ENCODE measurements around the gene PRKCQ.

The PRKCQ gene

DNA sequence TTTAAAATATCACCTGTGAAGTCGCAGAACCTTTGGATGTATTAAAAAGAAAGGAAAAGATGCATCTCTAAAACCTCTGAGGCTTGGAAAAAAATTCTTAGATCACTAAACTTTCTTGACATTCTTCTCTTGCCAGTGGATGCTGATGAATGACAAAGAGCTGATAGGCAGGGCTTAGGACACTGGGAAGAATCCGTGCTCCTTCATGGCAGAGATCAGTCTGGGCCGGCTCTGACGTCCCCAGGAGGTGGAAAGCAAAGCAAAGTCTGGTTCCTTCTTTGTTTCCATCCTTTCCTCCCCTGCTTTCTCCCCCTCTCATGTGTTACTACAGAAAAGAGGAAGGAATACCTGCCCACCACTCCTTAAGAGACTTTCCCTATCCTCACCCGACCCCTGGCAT, 161.9 kb downstream of the PRKCQ start:
- Histone ChIP-seq H4K20me1 (ENCODE audit: low read depth, low read length) (no peaks in the 10 kb centered on the region), H3K36me3 (ENCODE audit: low read length) (no peaks in the 10 kb centered on the region), H3K9ac (ENCODE audit: low read length) (no peak overlapping the region), H3K9me2 (replicated peaks; ENCODE audit: insufficient read depth, low read length) (no peaks in the 10 kb centered on the region), H3K27ac (ENCODE audit: low read depth, low read length) (no peak overlapping the region), H3K9me3 (ENCODE audit: insufficient read depth, low read length) (no peaks in the 10 kb centered on the region), H3K4me2 (ENCODE audit: low read depth, low read length, poor library complexity, severe bottlenecking) (no peak overlapping the region), H2AFZ (ENCODE audit: low read depth, low read length, severe bottlenecking) (no peak overlapping the region), H3F3A (ENCODE audit: insufficient read depth) (no peaks in the 10 kb centered on the region), H3K4me3 (ENCODE audit: insufficient read depth, low read length, poor library complexity, severe bottlenecking) (no peak overlapping the region), H3K27me3 (ENCODE audit: low read length) (no peaks in the 10 kb centered on the region; the same call in 1 of the 2 replicates), H3K79me2 (ENCODE audit: insufficient read depth, low read length) (no peaks in the 10 kb centered on the region)
- TF ChIP-seq EZH2phosphoT487 (conservative IDR thresholded peaks at IDR 0.05; ENCODE audit: low read length) = no peak
- no peak for TF ChIP-seq CTCF (IDR thresholded peaks at IDR 0.05; ENCODE audit: insufficient read depth, low read length, poor library complexity, severe bottlenecking)

DNA sequence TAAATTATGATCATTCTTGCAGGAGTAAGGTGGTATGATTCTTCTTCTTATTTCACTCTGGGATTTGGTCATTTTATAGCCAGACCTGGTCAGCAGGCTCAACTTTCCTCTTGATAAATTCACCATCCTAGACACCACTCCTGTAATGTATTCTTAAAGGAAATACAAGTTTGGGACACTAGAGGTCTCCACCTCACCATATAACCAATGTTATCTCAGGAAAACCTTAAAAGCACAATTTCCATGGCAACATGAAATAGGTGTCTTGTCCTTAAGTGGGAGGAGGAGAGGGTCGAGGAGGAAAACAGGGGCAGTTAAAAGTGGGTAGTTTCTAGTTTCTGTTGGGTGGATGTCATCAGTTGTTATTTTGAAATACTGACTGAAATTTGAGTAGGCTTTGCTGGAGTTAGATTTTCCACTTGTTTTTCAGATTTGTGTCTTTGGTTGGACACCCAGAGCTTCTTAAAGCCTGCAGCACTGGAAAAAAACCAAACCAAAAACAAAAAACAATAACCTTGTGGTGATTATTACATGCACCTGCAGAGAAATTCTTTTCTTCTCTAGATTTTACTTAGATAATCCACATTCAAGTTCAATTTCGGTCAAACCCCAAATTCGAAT, 163.1 kb downstream of the PRKCQ start:
- H3K4me3 ChIP-seq (ENCODE audit: insufficient read depth, low read length, poor library complexity, severe bottlenecking) = no peak overlapping the region
- H3F3A ChIP-seq (ENCODE audit: insufficient read depth) = no peaks in the 10 kb centered on the region
- no peak overlapping the region for H3K27ac ChIP-seq (ENCODE audit: low read depth, low read length)
- no peak overlapping the region for H2AFZ ChIP-seq (ENCODE audit: low read depth, low read length, severe bottlenecking)
- H3K9me2 ChIP-seq (replicated peaks; ENCODE audit: insufficient read depth, low read length) = no peaks in the 10 kb centered on the region
- no peaks in the 10 kb centered on the region for H3K9me3 ChIP-seq (ENCODE audit: insufficient read depth, low read length)
- no peak overlapping the region for H3K9ac ChIP-seq (ENCODE audit: low read length)
- no peaks in the 10 kb centered on the region for H3K27me3 ChIP-seq (ENCODE audit: low read length)
- H3K36me3 ChIP-seq (ENCODE audit: low read length) = no peaks in the 10 kb centered on the region
- H3K4me2 ChIP-seq (ENCODE audit: low read depth, low read length, poor library complexity, severe bottlenecking) = no peak overlapping the region
- TF ChIP-seq EZH2phosphoT487 (conservative IDR thresholded peaks at IDR 0.05; ENCODE audit: low read length) = no peak
- peak; percentile 55 for TF ChIP-seq CTCF (IDR thresholded peaks at IDR 0.05; ENCODE audit: insufficient read depth, low read length, poor library complexity, severe bottlenecking)
- H3K79me2 ChIP-seq (ENCODE audit: insufficient read depth, low read length) = no peaks in the 10 kb centered on the region
- H4K20me1 ChIP-seq (ENCODE audit: low read depth, low read length) = no peaks in the 10 kb centered on the region

GRCh38 chr10:6411436-6411835, 168.6 kb downstream of the PRKCQ start:
- Histone ChIP-seq H2AFZ (ENCODE audit: low read depth, low read length, severe bottlenecking) (no peak overlapping the region), H3K4me3 (ENCODE audit: insufficient read depth, low read length, poor library complexity, severe bottlenecking) (no peak overlapping the region), H3F3A (ENCODE audit: insufficient read depth) (no peaks in the 10 kb centered on the region), H3K4me2 (ENCODE audit: low read depth, low read length, poor library complexity, severe bottlenecking) (no peak overlapping the region), H3K9me2 (replicated peaks; ENCODE audit: insufficient read depth, low read length) (no peaks in the 10 kb centered on the region), H3K27ac (ENCODE audit: low read depth, low read length) (no peak overlapping the region), H3K9me3 (ENCODE audit: insufficient read depth, low read length) (no peaks in the 10 kb centered on the region), H3K9ac (ENCODE audit: low read length) (no peak overlapping the region), H4K20me1 (ENCODE audit: low read depth, low read length) (no peaks in the 10 kb centered on the region), H3K36me3 (ENCODE audit: low read length) (no peaks in the 10 kb centered on the region), H3K27me3 (ENCODE audit: low read length) (no peaks in the 10 kb centered on the region), H3K79me2 (ENCODE audit: insufficient read depth, low read length) (no peaks in the 10 kb centered on the region)
- TF ChIP-seq CTCF (IDR thresholded peaks at IDR 0.05; ENCODE audit: insufficient read depth, low read length, poor library complexity, severe bottlenecking) (no peak), EZH2phosphoT487 (conservative IDR thresholded peaks at IDR 0.05; ENCODE audit: low read length) (no peak)
